ENCODE data around the gene SEC24C. TPM values are rescaled to one million over a fixed set of nuclear protein-coding genes. Genes with fewer than 3 reads are reported as not detected.

The SEC24C gene
- total RNA-seq, 4 donors from 2014 or later: 47.5 to 65.1 (median 49.6) TPM

DNA sequence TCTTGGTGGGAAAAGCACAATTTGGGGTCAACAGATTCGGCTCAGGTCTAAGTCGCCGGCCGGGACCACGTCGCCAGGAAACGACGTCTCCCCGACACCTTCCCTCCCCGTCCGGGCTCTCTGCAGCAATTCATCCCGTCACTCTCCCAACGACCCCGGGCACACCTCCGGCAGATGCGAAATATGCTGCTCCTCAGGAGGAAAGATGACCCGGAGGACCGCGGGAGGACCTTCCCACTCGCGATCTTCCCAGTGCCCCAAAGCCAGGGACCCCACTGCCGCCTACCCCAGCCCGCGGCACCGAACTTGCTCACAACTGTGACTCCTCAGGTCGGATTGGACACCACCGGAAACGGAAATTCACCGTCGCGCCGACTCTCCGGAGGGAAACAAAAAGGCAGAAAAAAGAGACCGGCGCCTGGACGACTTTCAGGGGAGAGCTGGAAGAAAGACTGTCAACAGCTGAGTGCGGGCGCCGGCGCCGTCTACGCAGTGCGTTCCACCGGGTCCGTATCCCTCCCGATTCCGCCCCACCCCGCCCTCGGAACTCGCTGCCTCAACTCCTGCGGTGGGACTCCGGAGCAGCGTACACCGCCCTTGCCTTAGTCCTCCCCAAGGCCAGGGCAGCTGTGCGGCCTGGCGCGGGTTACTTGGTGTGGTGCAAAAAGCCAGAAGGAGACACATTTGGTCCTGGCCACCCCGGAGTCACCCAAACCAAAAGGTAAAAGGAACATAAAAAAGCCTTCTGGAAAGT, 13.8 kb upstream of the SEC24C start:
- TF ChIP-seq POLR2A (IDR thresholded peaks at IDR 0.05): peak in 1 of 2 donors; percentile 29
- TF ChIP-seq POLR2AphosphoS5 (IDR thresholded peaks at IDR 0.05): peak; percentile 60
- no peak for TF ChIP-seq EP300 (IDR thresholded peaks at IDR 0.05)
- TF ChIP-seq, protein P1, sequence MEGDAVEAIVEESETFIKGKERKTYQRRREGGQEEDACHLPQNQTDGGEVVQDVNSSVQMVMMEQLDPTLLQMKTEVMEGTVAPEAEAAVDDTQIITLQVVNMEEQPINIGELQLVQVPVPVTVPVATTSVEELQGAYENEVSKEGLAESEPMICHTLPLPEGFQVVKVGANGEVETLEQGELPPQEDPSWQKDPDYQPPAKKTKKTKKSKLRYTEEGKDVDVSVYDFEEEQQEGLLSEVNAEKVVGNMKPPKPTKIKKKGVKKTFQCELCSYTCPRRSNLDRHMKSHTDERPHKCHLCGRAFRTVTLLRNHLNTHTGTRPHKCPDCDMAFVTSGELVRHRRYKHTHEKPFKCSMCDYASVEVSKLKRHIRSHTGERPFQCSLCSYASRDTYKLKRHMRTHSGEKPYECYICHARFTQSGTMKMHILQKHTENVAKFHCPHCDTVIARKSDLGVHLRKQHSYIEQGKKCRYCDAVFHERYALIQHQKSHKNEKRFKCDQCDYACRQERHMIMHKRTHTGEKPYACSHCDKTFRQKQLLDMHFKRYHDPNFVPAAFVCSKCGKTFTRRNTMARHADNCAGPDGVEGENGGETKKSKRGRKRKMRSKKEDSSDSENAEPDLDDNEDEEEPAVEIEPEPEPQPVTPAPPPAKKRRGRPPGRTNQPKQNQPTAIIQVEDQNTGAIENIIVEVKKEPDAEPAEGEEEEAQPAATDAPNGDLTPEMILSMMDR (IDR thresholded peaks at IDR 0.05): no peak
- Histone ChIP-seq H3K27me3 (no peaks in the 10 kb centered on the region), H3K4me1 (peaks cover 4 to 48% (median 19%) of the 10 kb centered on the region in 3 donors), H3K9me3 (no peaks in the 10 kb centered on the region), H3K4me3 (peak overlapping the region; percentile 85 to 96), H3K36me3 (peaks cover 0 to 56% of the 10 kb centered on the region in 2 donors), H3K27ac (peak overlapping the region; percentile 86 to 93 (median 90))
- peak; percentile 90 for ATAC-seq
- WGBS, 2 donors (ENCODE audit: low coverage in 1 of 2): 0% methylated on average over 10 to 12 of the region's 58 CpGs

DNA sequence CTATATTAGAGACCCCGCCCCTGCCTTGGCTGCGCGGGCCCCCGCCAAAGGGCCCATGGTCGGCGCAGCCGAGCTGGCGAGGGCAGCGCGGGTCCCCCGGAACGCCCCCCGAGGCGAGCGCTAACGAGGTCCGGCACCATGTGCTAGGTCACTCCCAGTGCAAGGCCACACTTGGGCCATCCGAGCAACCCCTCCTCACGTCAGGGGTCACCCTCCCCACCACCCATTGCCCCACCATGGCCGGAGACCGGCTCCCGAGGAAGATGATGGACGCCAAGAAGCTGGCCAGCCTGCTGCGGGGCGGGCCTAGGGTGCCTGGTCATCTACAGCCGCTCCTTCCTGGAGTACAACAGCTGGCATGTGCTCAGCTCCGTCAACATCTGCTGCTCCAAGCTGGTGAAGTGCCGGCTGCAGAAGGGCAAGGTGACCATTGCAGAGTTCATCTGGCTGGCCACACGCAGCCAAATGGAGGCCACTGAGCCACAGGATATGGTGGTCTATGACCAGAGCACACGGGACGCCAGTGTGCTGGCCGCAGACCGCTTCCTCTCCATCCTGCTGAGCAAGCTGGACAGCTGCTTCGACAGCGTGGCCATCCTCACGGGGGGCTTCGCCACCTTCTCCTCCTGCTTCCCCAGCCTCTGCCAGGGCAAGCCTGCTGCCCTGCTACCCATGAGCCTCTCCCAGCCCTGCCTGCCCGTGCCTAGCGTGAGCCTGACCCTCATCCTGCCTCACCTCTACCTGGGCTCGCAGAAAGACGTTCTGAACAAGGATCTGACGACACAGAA, 12.4 kb upstream of the SEC24C start:
- ATAC-seq: no peak
- Histone ChIP-seq H3K4me3 (peak overlapping the region in 1 of 2 donors; percentile 85), H3K27ac (peak overlapping the region in 3 of 4 donors; percentile 48 to 93 (median 91)), H3K27me3 (no peaks in the 10 kb centered on the region), H3K9me3 (no peaks in the 10 kb centered on the region), H3K4me1 (peaks cover 4 to 48% (median 19%) of the 10 kb centered on the region in 3 donors), H3K36me3 (peaks cover 0 to 52% of the 10 kb centered on the region in 2 donors)
- WGBS, 2 donors (ENCODE audit: low coverage in 1 of 2): 82 to 88% methylated on average over 5 to 10 of the region's 42 CpGs
- TF ChIP-seq POLR2AphosphoS5 (IDR thresholded peaks at IDR 0.05) (no peak), EP300 (IDR thresholded peaks at IDR 0.05) (no peak), POLR2A (IDR thresholded peaks at IDR 0.05) (no peak)
- TF ChIP-seq, protein P1 (IDR thresholded peaks at IDR 0.05): no peak

DNA sequence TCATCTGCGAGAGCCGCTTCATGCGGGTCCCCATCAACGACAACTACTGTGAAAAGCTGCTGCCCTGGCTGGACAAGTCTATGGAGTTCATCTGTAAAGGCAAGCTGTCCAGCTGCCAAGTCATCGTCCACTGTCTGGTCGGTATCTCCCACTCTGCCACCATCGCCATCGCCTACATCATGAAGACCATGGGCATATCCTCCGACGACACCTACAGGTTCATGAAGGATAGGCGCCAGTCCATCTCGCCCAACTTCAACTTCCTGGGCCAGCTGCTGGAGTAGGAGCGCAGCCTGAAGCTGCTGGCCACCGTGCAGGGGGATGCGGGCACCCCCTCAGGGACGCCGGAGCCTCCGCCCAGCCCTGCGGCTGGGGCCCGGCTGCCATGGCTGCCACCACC, 11.7 kb upstream of the SEC24C start:
- WGBS, 2 donors (ENCODE audit: low coverage in 1 of 2): no CpG with 5 or more reads among the region's 20 CpGs
- no peak for ATAC-seq
- H3K4me3 ChIP-seq: no peak overlapping the region
- peaks cover 0 to 49% of the 10 kb centered on the region in 2 donors for H3K36me3 ChIP-seq
- H3K9me3 ChIP-seq: no peaks in the 10 kb centered on the region
- peaks cover 4 to 48% (median 19%) of the 10 kb centered on the region in 3 donors for H3K4me1 ChIP-seq
- no peak for TF ChIP-seq POLR2AphosphoS5 (IDR thresholded peaks at IDR 0.05)
- no peak for TF ChIP-seq EP300 (IDR thresholded peaks at IDR 0.05)
- TF ChIP-seq, protein P1 (IDR thresholded peaks at IDR 0.05): no peak
- no peak for TF ChIP-seq POLR2A (IDR thresholded peaks at IDR 0.05)
- no peaks in the 10 kb centered on the region for H3K27me3 ChIP-seq
- no peak overlapping the region for H3K27ac ChIP-seq

DNA sequence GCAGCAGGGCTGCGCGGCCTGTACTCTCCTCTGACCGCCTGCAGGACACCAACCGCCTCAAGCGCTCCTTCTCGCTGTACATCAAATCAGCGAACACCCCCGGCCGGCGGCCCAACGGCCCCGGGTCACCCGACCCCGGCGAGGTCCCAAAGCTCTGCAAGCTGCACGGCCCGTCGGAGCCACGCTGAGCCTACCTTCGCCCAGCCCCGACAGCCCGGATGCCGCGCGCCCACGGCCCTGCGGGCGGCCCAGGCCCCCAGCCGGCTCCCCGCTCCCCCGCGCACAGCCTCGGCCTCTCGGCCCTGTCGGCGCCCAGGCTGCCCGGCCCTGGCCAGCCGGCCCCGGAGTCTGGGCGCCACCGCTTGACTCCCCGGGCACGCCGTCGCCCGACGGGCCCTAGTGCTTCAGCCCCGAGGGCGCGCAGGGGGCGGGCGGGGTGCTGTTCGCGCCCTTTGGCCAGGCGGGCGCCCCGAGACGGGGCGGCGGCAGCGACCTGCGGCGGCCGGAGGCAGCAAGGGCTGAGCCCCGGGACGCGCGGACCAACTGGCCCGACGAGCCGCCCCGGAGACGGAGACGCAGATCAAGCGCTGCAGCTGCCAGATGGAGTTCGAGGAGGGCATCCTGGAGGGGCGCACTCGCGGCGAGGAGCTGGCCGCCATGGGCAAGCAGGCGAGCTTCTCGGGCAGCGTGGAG, 11.1 kb upstream of the SEC24C start:
- TF ChIP-seq, protein P1 (IDR thresholded peaks at IDR 0.05): no peak
- no peak for TF ChIP-seq POLR2A (IDR thresholded peaks at IDR 0.05)
- TF ChIP-seq EP300 (IDR thresholded peaks at IDR 0.05): no peak
- no peak for TF ChIP-seq POLR2AphosphoS5 (IDR thresholded peaks at IDR 0.05)
- Histone ChIP-seq H3K27ac (no peak overlapping the region), H3K36me3 (peaks cover 0 to 56% of the 10 kb centered on the region in 2 donors), H3K9me3 (no peaks in the 10 kb centered on the region), H3K27me3 (no peaks in the 10 kb centered on the region), H3K4me3 (peak overlapping the region in 1 of 2 donors; percentile 8), H3K4me1 (peaks cover 4 to 48% (median 19%) of the 10 kb centered on the region in 3 donors)
- no peak for ATAC-seq
- WGBS, 2 donors (ENCODE audit: low coverage in 1 of 2): 70% methylated on average over 2 of the region's 84 CpGs; no CpG with 5 or more reads in 1 of the 2 donors

Data from gastroesophageal sphincter (tissue), 4 donors.